Transverse colon (tissue), 4 donors: ENCODE data around the gene ERC2. TPM values are rescaled to one million over a fixed set of nuclear protein-coding genes. Genes with fewer than 3 reads are reported as not detected.

Source experiments
- DNase-seq: peaks from one replicate; pipeline ENCODE4 v3.0.0-alpha.2; 2019
- H3K27ac ChIP-seq, 4 donors: fragments of 200-600 bp; sonication (generic); 2 replicates each; pipeline ENCODE4 v1.5.1; 2016 to 2018; ENCODE audit warnings: inconsistent platforms in 4 of 4
- H3K27me3 ChIP-seq: fragments of 200-600 bp; sonication (generic); 2 replicates; pipeline ENCODE4 v1.5.1; 2017; ENCODE audit warnings: inconsistent platforms
- H3K36me3 ChIP-seq, 4 donors: fragments of 200-600 bp; sonication (generic); 2 replicates each; pipeline ENCODE4 v1.5.1; 2017 to 2019; ENCODE audit warnings: inconsistent platforms in 4 of 4
- H3K4me1 ChIP-seq, 4 donors: fragments of 200-600 bp; sonication (generic); 2 replicates each; pipeline ENCODE4 v1.5.1; 2017 to 2020; ENCODE audit warnings: inconsistent platforms in 4 of 4
- H3K4me3 ChIP-seq, 4 donors: fragments of 200-600 bp; sonication (generic); 1 replicate in 1 of 4; 2 replicates in 3 of 4; pipeline versions ENCODE4 v1.5.1 to v1.6.1; 2017 to 2019; ENCODE audit warnings: inconsistent platforms in 4 of 4
- H3K9me3 ChIP-seq, 2 donors: fragments of 200-600 bp; sonication (generic); 2 replicates each; pipeline ENCODE4 v1.5.1; 2017 to 2019; ENCODE audit warnings: inconsistent platforms in 2 of 2
- CTCF ChIP-seq, 5 experiments: fragments of 200-600 bp in 3 of 5; fragments of 450-650 bp in 2 of 5; sonication (generic) in 3 of 5; IDR thresholded peaks; 1 replicate in 2 of 5; 2 replicates in 3 of 5; pipeline ENCODE4 v1.5.1; 2016 to 2017; ENCODE audit warnings: antibody characterized with exemption in 5 of 5, inconsistent platforms in 3 of 5, mild to moderate bottlenecking in 2 of 5, moderate library complexity in 1 of 5
- EP300 ChIP-seq: sonication (generic); formaldehyde crosslinking; IDR thresholded peaks from one replicate; pipeline ENCODE4 v1.6.1; 2017; ENCODE audit warnings: antibody characterized with exemption, low read depth
- POLR2A ChIP-seq: fragments of 450-650 bp; IDR thresholded peaks from one replicate; pipeline ENCODE4 v1.6.1; 2016; ENCODE audit warnings: antibody characterized with exemption, mild to moderate bottlenecking, moderate library complexity
- POLR2AphosphoS5 ChIP-seq, 3 donors: sonication (generic); formaldehyde crosslinking; IDR thresholded peaks; one replicate each; pipeline ENCODE4 v1.6.1; 2016; ENCODE audit warnings: antibody characterized with exemption in 3 of 3
- WGBS, 2 donors: methylation state at CpG; one replicate each; pipeline ENCODE4 v1.1.5; 2018; ENCODE audit warnings: low coverage in 1 of 2; 5-methylcytosine and 5-hydroxymethylcytosine counted together
- in situ Hi-C, 4 donors: fragments of 200-750 bp; cut with MboI; loops; one replicate each; pipeline versions ENCODE4 v1.15.0 to v1.15.1; 2017; ENCODE audit warnings: low sequenced_read_pairs in 3 of 4, low pct_ligation_motif_present in 1 of 4, low pct_unique_long_range_greater_than_20kb in 1 of 4
- intact Hi-C: fragments of 100-400 bp; cut with DNase I; formaldehyde crosslinking; loops from one replicate; pipeline ENCODE4 v1.15.1; 2023; ENCODE audit warnings: low total_unique reads
- total RNA-seq, 4 donors: library from RNA; depleted of rRNA; stranded (reverse); fragments of >200 nt; gene quantifications; one replicate each; pipeline ENCODE4 v1.1.0, GENCODE V29; 2016

ERC2 gene
- total RNA-seq, 4 donors from 2014 or later = 0.41 to 1.3 TPM; not detected in 2

- no peak for TF ChIP-seq POLR2AphosphoS5 (IDR thresholded peaks at IDR 0.05)
- Histone ChIP-seq H3K27ac (no peak overlapping the region), H3K4me3 (no peak overlapping the region), H3K4me1 (no peaks in the 10 kb centered on the region), H3K36me3 (no peaks in the 10 kb centered on the region), H3K27me3 (no peaks in the 10 kb centered on the region), H3K9me3 (no peaks in the 10 kb centered on the region)
- whole genome bisulfite sequencing, 2 donors = 87 to 96% methylated on average over 4 to 7 of the region's 7 CpGs
- DNase-seq = no peak
- intact Hi-C loops = no loop called here
- in situ Hi-C loops = no loop called here
Measured at GRCh38 chr3:55537129-55537528, 931.1 kb downstream of the ERC2 start.

GRCh38 chr3:55534876-55535275 is 933.4 kb downstream of the ERC2 start:
- Histone ChIP-seq H3K27ac (no peak overlapping the region), H3K27me3 (no peaks in the 10 kb centered on the region), H3K4me1 (no peaks in the 10 kb centered on the region), H3K4me3 (no peak overlapping the region), H3K36me3 (no peaks in the 10 kb centered on the region), H3K9me3 (no peaks in the 10 kb centered on the region)
- TF ChIP-seq EP300 (no peak), CTCF (IDR thresholded peaks at IDR 0.05) (no peak), POLR2A (no peak), POLR2AphosphoS5 (IDR thresholded peaks at IDR 0.05) (no peak)
- 82% methylated on average over 2 of the region's 2 CpGs; no CpG with 5 or more reads in 1 of the 2 donors for WGBS, 2 donors
- DNase-seq = no peak
- in situ Hi-C loops = no loop called here
- intact Hi-C loops = no loop called here

DNA sequence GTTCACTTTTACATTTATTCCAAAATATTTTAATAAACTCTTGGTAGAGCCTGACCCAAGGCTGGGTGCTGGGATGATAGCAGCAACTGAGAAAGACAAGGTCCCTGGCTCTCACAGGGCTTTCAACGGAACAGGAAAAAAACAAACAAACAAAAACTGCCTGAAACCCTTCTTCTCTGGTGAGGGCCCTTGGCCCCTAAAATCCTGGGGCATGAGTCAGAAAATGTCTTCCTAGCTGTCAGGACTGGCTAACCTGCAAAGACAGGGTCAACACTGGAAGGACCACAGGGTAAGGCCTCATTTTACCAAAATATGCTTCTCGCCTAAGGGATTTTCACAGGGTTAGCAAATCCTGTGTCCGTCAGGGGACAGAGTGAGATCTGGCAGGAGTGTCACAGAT is 935.5 kb downstream of the ERC2 start:
- intact Hi-C loops = no loop called here
- in situ Hi-C loops = no loop called here
- TF ChIP-seq EP300 (no peak), POLR2A (no peak), CTCF (IDR thresholded peaks at IDR 0.05) (no peak), POLR2AphosphoS5 (IDR thresholded peaks at IDR 0.05) (no peak)
- no peak overlapping the region for H3K4me3 ChIP-seq
- WGBS, 2 donors = 79 to 86% methylated on average over 1 to 3 of the region's 3 CpGs
- H3K27me3 ChIP-seq = no peaks in the 10 kb centered on the region
- DNase-seq = no peak
- no peaks in the 10 kb centered on the region for H3K36me3 ChIP-seq
- no peaks in the 10 kb centered on the region for H3K4me1 ChIP-seq
- H3K9me3 ChIP-seq = no peaks in the 10 kb centered on the region
- H3K27ac ChIP-seq = no peak overlapping the region

- Histone ChIP-seq H3K4me3 (no peak overlapping the region), H3K9me3 (no peaks in the 10 kb centered on the region), H3K36me3 (no peaks in the 10 kb centered on the region), H3K27me3 (no peaks in the 10 kb centered on the region), H3K4me1 (peaks cover 0 to 6% (median 2%) of the 10 kb centered on the region in 4 donors), H3K27ac (no peak overlapping the region)
- DNase-seq = no peak
- TF ChIP-seq POLR2AphosphoS5 (IDR thresholded peaks at IDR 0.05) (no peak), CTCF (IDR thresholded peaks at IDR 0.05) (no peak), POLR2A (no peak), EP300 (no peak)
- WGBS, 2 donors = 39 to 86% methylated on average over 1 of the region's 1 CpG
- in situ Hi-C loops = no loop called here
- intact Hi-C loops = no loop called here
Measured at GRCh38 chr3:55531321-55531720, 936.9 kb downstream of the ERC2 start.

- Histone ChIP-seq H3K4me1 (peaks cover 0 to 6% (median 4%) of the 10 kb centered on the region in 4 donors), H3K9me3 (no peaks in the 10 kb centered on the region), H3K36me3 (no peaks in the 10 kb centered on the region), H3K27me3 (no peaks in the 10 kb centered on the region), H3K27ac (no peak overlapping the region), H3K4me3 (no peak overlapping the region)
- 71 to 84% methylated on average over 4 of the region's 4 CpGs for WGBS, 2 donors
- TF ChIP-seq EP300 (no peak), POLR2A (no peak), CTCF (IDR thresholded peaks at IDR 0.05) (no peak), POLR2AphosphoS5 (IDR thresholded peaks at IDR 0.05) (no peak)
- in situ Hi-C loops (no loop called here), intact Hi-C loops (no loop called here)
- no peak for DNase-seq
Measured at GRCh38 chr3:55527361-55527760, 940.9 kb downstream of the ERC2 start.
